ENCODE data around the gene NR6A1.

Gene NR6A1

DNA sequence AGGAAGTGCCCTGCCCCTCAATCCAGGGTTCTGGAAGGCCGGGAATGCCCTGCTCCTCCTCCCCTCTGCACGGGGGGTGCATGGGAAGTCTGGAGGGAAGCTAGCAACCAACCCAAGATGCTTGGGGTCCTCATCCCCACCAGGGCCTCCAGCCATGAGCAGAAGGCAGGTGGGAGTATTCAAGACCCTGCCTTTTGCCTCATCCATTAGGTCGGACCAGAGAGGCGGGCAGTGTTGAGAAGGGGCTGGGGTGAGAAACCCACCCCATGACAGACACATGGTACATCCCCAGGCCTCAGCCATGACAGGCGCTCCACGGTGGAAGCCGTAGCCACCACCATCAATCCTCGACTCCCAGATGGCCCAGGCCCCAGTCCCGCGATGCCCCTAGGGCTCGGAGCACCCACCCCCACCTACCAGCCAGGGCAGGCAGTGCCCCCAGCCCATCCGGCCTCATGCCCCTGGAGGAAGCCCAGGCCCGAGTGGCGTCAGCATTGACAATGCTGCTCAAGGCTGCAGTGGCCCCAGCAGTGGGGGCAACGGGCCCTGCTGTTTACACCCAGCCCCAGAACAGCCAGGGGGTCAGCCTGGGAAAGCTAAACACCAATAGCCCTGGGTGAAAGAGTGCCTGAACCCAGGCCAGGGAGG, 272.5 kb downstream of the NR6A1 start:
- H3K27ac ChIP-seq: no peak overlapping the region
- no peak for TF ChIP-seq ZFX (IDR thresholded peaks at IDR 0.05; ENCODE audit: borderline replicate concordance)
- TF ChIP-seq, protein P1, sequence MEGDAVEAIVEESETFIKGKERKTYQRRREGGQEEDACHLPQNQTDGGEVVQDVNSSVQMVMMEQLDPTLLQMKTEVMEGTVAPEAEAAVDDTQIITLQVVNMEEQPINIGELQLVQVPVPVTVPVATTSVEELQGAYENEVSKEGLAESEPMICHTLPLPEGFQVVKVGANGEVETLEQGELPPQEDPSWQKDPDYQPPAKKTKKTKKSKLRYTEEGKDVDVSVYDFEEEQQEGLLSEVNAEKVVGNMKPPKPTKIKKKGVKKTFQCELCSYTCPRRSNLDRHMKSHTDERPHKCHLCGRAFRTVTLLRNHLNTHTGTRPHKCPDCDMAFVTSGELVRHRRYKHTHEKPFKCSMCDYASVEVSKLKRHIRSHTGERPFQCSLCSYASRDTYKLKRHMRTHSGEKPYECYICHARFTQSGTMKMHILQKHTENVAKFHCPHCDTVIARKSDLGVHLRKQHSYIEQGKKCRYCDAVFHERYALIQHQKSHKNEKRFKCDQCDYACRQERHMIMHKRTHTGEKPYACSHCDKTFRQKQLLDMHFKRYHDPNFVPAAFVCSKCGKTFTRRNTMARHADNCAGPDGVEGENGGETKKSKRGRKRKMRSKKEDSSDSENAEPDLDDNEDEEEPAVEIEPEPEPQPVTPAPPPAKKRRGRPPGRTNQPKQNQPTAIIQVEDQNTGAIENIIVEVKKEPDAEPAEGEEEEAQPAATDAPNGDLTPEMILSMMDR (IDR thresholded peaks at IDR 0.05): no peak

DNA sequence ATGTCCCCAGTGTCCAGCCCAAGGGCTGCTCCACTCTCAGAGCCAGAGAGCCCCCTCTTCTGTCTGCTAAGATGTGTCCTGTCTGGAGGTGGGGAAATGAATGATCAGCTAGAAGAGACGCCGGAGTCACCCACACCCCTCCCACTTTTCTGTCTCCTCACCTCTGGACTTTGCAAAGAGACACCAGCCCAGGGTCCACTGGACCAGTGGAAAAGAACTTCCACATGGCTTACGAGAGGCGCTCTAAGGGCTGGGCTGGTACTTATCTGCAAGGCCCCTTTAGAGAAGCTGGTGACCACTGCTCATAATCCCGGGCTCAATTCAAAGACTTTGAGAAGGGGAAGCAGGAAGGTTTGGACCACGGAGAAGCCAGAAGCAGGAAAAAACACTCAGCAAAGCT, 273.1 kb downstream of the NR6A1 start:
- H3K27ac ChIP-seq: no peak overlapping the region
- TF ChIP-seq, protein P1 (IDR thresholded peaks at IDR 0.05): no peak
- no peak for TF ChIP-seq ZFX (IDR thresholded peaks at IDR 0.05; ENCODE audit: borderline replicate concordance)

DNA sequence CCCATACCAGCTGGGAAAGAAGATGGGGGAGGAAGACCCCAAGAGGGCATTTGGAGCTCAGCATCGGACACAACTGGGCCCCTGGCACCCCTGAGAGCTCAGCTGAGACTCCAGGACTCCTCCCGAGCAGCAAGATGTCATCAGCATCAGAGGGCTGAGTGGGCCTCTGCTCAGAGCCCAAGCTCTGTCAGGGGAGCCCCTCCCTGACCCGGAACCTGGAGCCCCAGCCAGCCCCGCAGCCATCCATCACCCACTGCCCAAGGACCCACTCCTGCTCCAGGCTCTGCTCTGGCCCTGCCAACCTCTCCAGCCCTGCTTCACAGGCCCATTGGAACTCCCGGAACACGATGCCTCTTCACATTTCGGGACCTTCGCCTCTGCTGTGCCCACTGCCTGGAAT, 273.7 kb downstream of the NR6A1 start:
- TF ChIP-seq, protein P1 (IDR thresholded peaks at IDR 0.05): no peak
- TF ChIP-seq ZFX (IDR thresholded peaks at IDR 0.05; ENCODE audit: borderline replicate concordance): no peak
- no peak overlapping the region for H3K27ac ChIP-seq

DNA sequence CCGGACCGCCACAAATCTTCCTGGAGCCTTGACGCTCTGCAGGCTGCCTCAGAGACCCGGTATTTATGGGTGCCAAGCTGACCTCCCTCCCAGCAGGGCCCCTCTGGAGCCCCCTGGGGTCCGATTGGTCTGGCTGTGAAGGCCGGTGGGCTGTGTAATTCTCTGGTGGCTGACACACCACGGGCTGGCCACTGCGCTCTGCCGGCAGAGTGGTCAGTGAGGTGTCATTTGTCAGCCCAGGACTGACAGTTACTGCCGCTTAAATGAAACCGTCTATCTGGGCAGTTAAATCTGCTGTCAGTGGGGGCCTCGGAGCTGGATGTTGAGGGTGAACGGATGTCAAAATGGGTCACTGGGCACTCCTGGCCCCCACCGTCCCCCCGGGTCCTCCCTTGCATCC, 274.6 kb downstream of the NR6A1 start:
- TF ChIP-seq, protein P1 (IDR thresholded peaks at IDR 0.05): no peak
- no peak for TF ChIP-seq ZFX (IDR thresholded peaks at IDR 0.05; ENCODE audit: borderline replicate concordance)
- H3K27ac ChIP-seq: no peak overlapping the region

DNA sequence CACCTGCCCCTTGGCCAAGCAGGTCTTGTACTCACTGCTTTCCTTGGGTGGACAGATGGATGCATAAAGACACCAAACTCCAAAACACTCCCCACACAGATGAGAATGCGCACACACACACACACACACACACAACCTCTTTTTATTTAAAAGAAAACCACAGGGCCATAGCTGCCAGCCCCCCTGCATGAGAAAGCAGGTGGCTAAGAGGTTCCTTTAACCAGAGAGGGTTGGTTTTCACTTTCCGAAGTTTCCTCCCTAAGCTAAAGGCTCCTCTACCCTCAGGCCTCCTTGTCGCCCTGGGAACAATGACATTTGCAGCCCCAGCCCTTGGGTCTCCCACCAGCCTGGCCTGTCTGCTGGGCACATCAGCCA, 275.0 kb downstream of the NR6A1 start:
- no peak overlapping the region for H3K27ac ChIP-seq

DNA sequence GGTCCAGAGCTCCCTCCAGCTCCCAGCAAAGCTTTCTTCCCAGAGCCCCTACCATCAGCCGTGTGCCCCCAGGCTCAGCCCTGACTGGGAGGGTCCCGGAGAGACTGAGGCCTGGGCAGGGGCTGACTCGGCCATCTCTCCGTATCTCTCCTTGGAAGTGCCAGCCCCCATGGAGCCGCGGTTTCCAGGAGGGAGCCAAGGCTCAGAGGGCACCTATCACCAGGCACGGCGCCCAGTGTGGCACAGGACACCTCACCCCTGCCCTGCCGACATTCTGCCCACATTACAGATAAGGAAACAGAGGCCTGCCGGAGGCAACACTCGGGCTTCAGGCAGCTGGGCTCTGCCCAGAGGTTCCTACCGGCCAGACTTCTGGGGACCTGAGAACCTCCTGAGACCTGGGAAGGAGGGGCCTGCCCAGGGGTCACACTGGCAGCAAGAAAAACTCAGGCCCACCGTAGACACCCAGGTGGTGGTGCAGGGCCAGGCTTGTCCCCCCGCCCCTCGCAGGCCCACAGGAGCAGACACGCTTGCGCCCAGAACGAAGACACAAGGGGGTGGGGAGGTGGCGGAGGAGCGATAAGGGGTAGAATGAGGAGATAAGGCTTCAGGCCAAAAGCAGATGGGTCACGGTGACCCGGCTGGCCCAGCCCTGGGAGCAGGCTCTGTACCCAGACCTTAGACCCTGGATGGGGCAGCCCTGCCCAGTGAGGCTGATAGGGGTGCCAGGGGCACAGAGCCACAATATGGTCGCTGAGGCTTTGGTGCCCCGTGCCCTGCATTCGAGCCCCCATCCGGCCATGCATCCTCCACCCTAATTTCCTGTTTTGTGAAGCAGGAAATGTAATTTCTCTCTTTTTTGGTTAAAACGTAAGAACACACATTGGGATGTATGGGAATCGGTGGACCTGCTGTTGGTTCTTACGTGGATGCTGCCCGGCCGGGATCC, 275.7 kb downstream of the NR6A1 start:
- H3K27ac ChIP-seq: no peak overlapping the region
- TF ChIP-seq, protein P1 (IDR thresholded peaks at IDR 0.05): no peak
- no peak for TF ChIP-seq ZFX (IDR thresholded peaks at IDR 0.05; ENCODE audit: borderline replicate concordance)

More for the DNA sequence above, 275.0 kb downstream of the NR6A1 start:
- no peak for TF ChIP-seq ZFX (IDR thresholded peaks at IDR 0.05; ENCODE audit: borderline replicate concordance)
- TF ChIP-seq, protein P1 (IDR thresholded peaks at IDR 0.05): no peak

Measured in 22Rv1 (cell line).